Subcutaneous abdominal adipose tissue (tissue), 5 donors: ENCODE measurements around the gene HSD17B14.

Experiments used
- H3K27ac ChIP-seq: one replicate; pipeline ENCODE4 v1.7.0; 2013; ENCODE audit warnings: low read depth, mild to moderate bottlenecking, inconsistent platforms, low read length, moderate library complexity
- H3K27me3 ChIP-seq, 5 donors: one replicate each; pipeline ENCODE4 v1.7.0; 2013; ENCODE audit warnings: low read length in 5 of 5, inconsistent platforms in 1 of 5; ENCODE audit not compliant: control insufficient read depth in 5 of 5, insufficient read depth in 4 of 5
- H3K36me3 ChIP-seq, 5 donors: one replicate each; pipeline ENCODE4 v1.7.0; 2013; ENCODE audit warnings: low read length in 5 of 5; ENCODE audit not compliant: control insufficient read depth in 5 of 5, insufficient read depth in 5 of 5
- H3K4me1 ChIP-seq, 5 donors: one replicate each; pipeline ENCODE4 v1.7.0; 2013; ENCODE audit warnings: low read length in 5 of 5, mild to moderate bottlenecking in 3 of 5, moderate library complexity in 1 of 5; ENCODE audit not compliant: control insufficient read depth in 5 of 5, insufficient read depth in 5 of 5
- H3K4me3 ChIP-seq, 5 donors: one replicate each; pipeline ENCODE4 v1.7.0; 2013; ENCODE audit warnings: low read length in 5 of 5, low read depth in 1 of 5
- H3K9ac ChIP-seq, 5 donors: one replicate each; pipeline ENCODE4 v1.7.0; 2013; ENCODE audit warnings: low read length in 5 of 5, mild to moderate bottlenecking in 4 of 5, moderate library complexity in 3 of 5
- H3K9me3 ChIP-seq, 5 donors: one replicate each; pipeline ENCODE4 v1.7.0; 2013; ENCODE audit warnings: low read length in 5 of 5; ENCODE audit not compliant: control insufficient read depth in 5 of 5
- donor health status: healthy.
- donor health status: healthy.
- donor health status: healthy.
- donor health status: healthy.
- donor health status: healthy.

HSD17B14 gene

GRCh38 chr19:48804496-48804895 lies 31.8 kb downstream of the HSD17B14 start:
- Histone ChIP-seq H3K9ac (no peak overlapping the region), H3K4me1 (no peaks in the 10 kb centered on the region), H3K27me3 (no peaks in the 10 kb centered on the region), H3K27ac (no peak overlapping the region), H3K9me3 (no peaks in the 10 kb centered on the region), H3K36me3 (peaks cover 0 to 9% (median 4%) of the 10 kb centered on the region in 5 donors), H3K4me3 (no peak overlapping the region)

- no peaks in the 10 kb centered on the region for H3K9me3 ChIP-seq
- no peak overlapping the region for H3K9ac ChIP-seq
- no peak overlapping the region for H3K4me3 ChIP-seq
- no peak overlapping the region for H3K27ac ChIP-seq
- no peaks in the 10 kb centered on the region for H3K27me3 ChIP-seq
- H3K4me1 ChIP-seq, result peaks cover 0 to 5% (median 0%) of the 10 kb centered on the region in 5 donors
- H3K36me3 ChIP-seq, result peaks cover 0 to 9% (median 3%) of the 10 kb centered on the region in 5 donors
Measured at GRCh38 chr19:48802623-48803022, 33.7 kb downstream of the HSD17B14 start.

- Histone ChIP-seq H3K4me1 (peaks cover 9 to 18% (median 17%) of the 10 kb centered on the region in 5 donors), H3K27ac (no peak overlapping the region), H3K36me3 (peaks cover 0 to 7% (median 3%) of the 10 kb centered on the region in 5 donors), H3K9me3 (no peaks in the 10 kb centered on the region), H3K4me3 (no peak overlapping the region), H3K9ac (peak overlapping the region in 1 of 5 donors; percentile 14), H3K27me3 (peaks cover 0 to 4% (median 0%) of the 10 kb centered on the region in 5 donors)
Measured at GRCh38 chr19:48799358-48800300, 36.7 kb downstream of the HSD17B14 start.

GRCh38 chr19:48798937-48799336 lies 37.4 kb downstream of the HSD17B14 start:
- peaks cover 0 to 7% (median 3%) of the 10 kb centered on the region in 5 donors for H3K36me3 ChIP-seq
- no peaks in the 10 kb centered on the region for H3K9me3 ChIP-seq

GRCh38 chr19:48797103-48797502 lies 39.2 kb downstream of the HSD17B14 start:
- peaks cover 9 to 18% (median 17%) of the 10 kb centered on the region in 5 donors for H3K4me1 ChIP-seq
- H3K27me3 ChIP-seq, result peaks cover 0 to 4% (median 0%) of the 10 kb centered on the region in 5 donors
- H3K9me3 ChIP-seq, result no peaks in the 10 kb centered on the region
- H3K4me3 ChIP-seq, result no peak overlapping the region
- no peak overlapping the region for H3K9ac ChIP-seq
- H3K36me3 ChIP-seq, result peaks cover 0 to 7% (median 3%) of the 10 kb centered on the region in 5 donors
- no peak overlapping the region for H3K27ac ChIP-seq

More at GRCh38 chr19:48798937-48799336, 37.4 kb downstream of the HSD17B14 start:
- Histone ChIP-seq H3K4me1 (peaks cover 9 to 18% (median 17%) of the 10 kb centered on the region in 5 donors), H3K4me3 (no peak overlapping the region), H3K27me3 (peaks cover 0 to 4% (median 0%) of the 10 kb centered on the region in 5 donors), H3K9ac (peak overlapping the region in 1 of 5 donors; percentile 14), H3K27ac (no peak overlapping the region)

- H3K27me3 ChIP-seq, result peaks cover 0 to 4% (median 0%) of the 10 kb centered on the region in 5 donors
- H3K4me1 ChIP-seq, result peaks cover 9 to 18% (median 17%) of the 10 kb centered on the region in 5 donors
- peaks cover 0 to 7% (median 3%) of the 10 kb centered on the region in 5 donors for H3K36me3 ChIP-seq
- peak overlapping the region; percentile 86 for H3K27ac ChIP-seq
- no peak overlapping the region for H3K9ac ChIP-seq
- no peak overlapping the region for H3K4me3 ChIP-seq
- H3K9me3 ChIP-seq, result no peaks in the 10 kb centered on the region
Measured at GRCh38 chr19:48796298-48797083, 39.8 kb downstream of the HSD17B14 start.

- Histone ChIP-seq H3K9me3 (no peaks in the 10 kb centered on the region), H3K4me3 (peak overlapping the region in 2 of 5 donors; percentile 72 to 81), H3K9ac (peak overlapping the region in 3 of 5 donors; percentile 49 to 79 (median 68)), H3K27me3 (peaks cover 0 to 4% (median 0%) of the 10 kb centered on the region in 5 donors), H3K4me1 (peaks cover 9 to 18% (median 17%) of the 10 kb centered on the region in 5 donors), H3K36me3 (peaks cover 0 to 7% (median 3%) of the 10 kb centered on the region in 5 donors), H3K27ac (peak overlapping the region; percentile 86)
Measured at GRCh38 chr19:48795685-48796070, 40.6 kb downstream of the HSD17B14 start.

GRCh38 chr19:48795055-48795684 lies 41.1 kb downstream of the HSD17B14 start:
- Histone ChIP-seq H3K36me3 (peaks cover 0 to 7% (median 3%) of the 10 kb centered on the region in 5 donors), H3K27me3 (peaks cover 0 to 4% (median 0%) of the 10 kb centered on the region in 5 donors), H3K9ac (peak overlapping the region; percentile 49 to 79 (median 59)), H3K4me3 (peak overlapping the region; percentile 71 to 82 (median 73)), H3K9me3 (no peaks in the 10 kb centered on the region), H3K4me1 (peaks cover 9 to 18% (median 17%) of the 10 kb centered on the region in 5 donors), H3K27ac (peak overlapping the region; percentile 86)

GRCh38 chr19:48794291-48794690 lies 42.0 kb downstream of the HSD17B14 start:
- Histone ChIP-seq H3K9ac (peak overlapping the region in 1 of 5 donors; percentile 59), H3K9me3 (no peaks in the 10 kb centered on the region), H3K27me3 (peaks cover 0 to 4% (median 0%) of the 10 kb centered on the region in 5 donors), H3K36me3 (peaks cover 0 to 2% (median 1%) of the 10 kb centered on the region in 5 donors), H3K4me3 (no peak overlapping the region), H3K27ac (no peak overlapping the region), H3K4me1 (peaks cover 9 to 18% (median 17%) of the 10 kb centered on the region in 5 donors)
